Measurements from ENCODE around the gene PRPF40A.

Gene PRPF40A

GRCh38 chr2:152693033-152693432 lies 24.2 kb downstream of the PRPF40A start:
- H3K4me1 ChIP-seq (ENCODE audit: insufficient read depth, poor library complexity, severe bottlenecking), result peaks cover 12% of the 10 kb centered on the region
- H3K27ac ChIP-seq (ENCODE audit: poor library complexity, severe bottlenecking), result no peak overlapping the region
- H3K9me3 ChIP-seq (ENCODE audit: severe bottlenecking), result no peaks in the 10 kb centered on the region
- DNase-seq (ENCODE audit: low spot score) (no peak), ATAC-seq (ENCODE audit: low read depth) (no peak)
- peaks cover 70% of the 10 kb centered on the region for H3K36me3 ChIP-seq (ENCODE audit: low read depth)
- H3K27me3 ChIP-seq (ENCODE audit: insufficient read depth, poor library complexity, severe bottlenecking), result no peaks in the 10 kb centered on the region
- no peak for TF ChIP-seq CTCF (IDR thresholded peaks at IDR 0.05; ENCODE audit: poor library complexity, severe bottlenecking)
- H3K4me3 ChIP-seq (ENCODE audit: severe bottlenecking), result no peak overlapping the region

GRCh38 chr2:152686321-152686720 lies 30.9 kb downstream of the PRPF40A start:
- no peak for ATAC-seq (ENCODE audit: low read depth)
- no peaks in the 10 kb centered on the region for H3K4me1 ChIP-seq (ENCODE audit: insufficient read depth, poor library complexity, severe bottlenecking)
- no peaks in the 10 kb centered on the region for H3K9me3 ChIP-seq (ENCODE audit: severe bottlenecking)
- no peak for DNase-seq (ENCODE audit: low spot score)
- H3K36me3 ChIP-seq (ENCODE audit: low read depth), result peaks cover 66% of the 10 kb centered on the region
- TF ChIP-seq CTCF (IDR thresholded peaks at IDR 0.05; ENCODE audit: poor library complexity, severe bottlenecking), result no peak
- no peaks in the 10 kb centered on the region for H3K27me3 ChIP-seq (ENCODE audit: insufficient read depth, poor library complexity, severe bottlenecking)
- no peak overlapping the region for H3K27ac ChIP-seq (ENCODE audit: poor library complexity, severe bottlenecking)
- H3K4me3 ChIP-seq (ENCODE audit: severe bottlenecking), result no peak overlapping the region

GRCh38 chr2:152683400-152683799 lies 33.9 kb downstream of the PRPF40A start:
- no peaks in the 10 kb centered on the region for H3K27me3 ChIP-seq (ENCODE audit: insufficient read depth, poor library complexity, severe bottlenecking)
- no peaks in the 10 kb centered on the region for H3K9me3 ChIP-seq (ENCODE audit: severe bottlenecking)
- H3K36me3 ChIP-seq (ENCODE audit: low read depth), result peaks cover 72% of the 10 kb centered on the region
- ATAC-seq (ENCODE audit: low read depth) (no peak), DNase-seq (ENCODE audit: low spot score) (no peak)
- TF ChIP-seq CTCF (IDR thresholded peaks at IDR 0.05; ENCODE audit: poor library complexity, severe bottlenecking), result no peak
- H3K4me1 ChIP-seq (ENCODE audit: insufficient read depth, poor library complexity, severe bottlenecking), result no peaks in the 10 kb centered on the region
- H3K4me3 ChIP-seq (ENCODE audit: severe bottlenecking), result no peak overlapping the region
- H3K27ac ChIP-seq (ENCODE audit: poor library complexity, severe bottlenecking), result no peak overlapping the region

GRCh38 chr2:152682663-152683062 lies 34.6 kb downstream of the PRPF40A start:
- TF ChIP-seq CTCF (IDR thresholded peaks at IDR 0.05; ENCODE audit: poor library complexity, severe bottlenecking), result no peak
- Histone ChIP-seq H3K4me3 (ENCODE audit: severe bottlenecking) (no peak overlapping the region), H3K9me3 (ENCODE audit: severe bottlenecking) (no peaks in the 10 kb centered on the region), H3K4me1 (ENCODE audit: insufficient read depth, poor library complexity, severe bottlenecking) (no peaks in the 10 kb centered on the region), H3K27me3 (ENCODE audit: insufficient read depth, poor library complexity, severe bottlenecking) (no peaks in the 10 kb centered on the region), H3K36me3 (ENCODE audit: low read depth) (peaks cover 73% of the 10 kb centered on the region), H3K27ac (ENCODE audit: poor library complexity, severe bottlenecking) (no peak overlapping the region)
- ATAC-seq (ENCODE audit: low read depth) (no peak), DNase-seq (ENCODE audit: low spot score) (no peak)

GRCh38 chr2:152678808-152679207 lies 38.5 kb downstream of the PRPF40A start:
- no peak for DNase-seq (ENCODE audit: low spot score)
- Histone ChIP-seq H3K4me1 (ENCODE audit: insufficient read depth, poor library complexity, severe bottlenecking) (no peaks in the 10 kb centered on the region), H3K27me3 (ENCODE audit: insufficient read depth, poor library complexity, severe bottlenecking) (no peaks in the 10 kb centered on the region), H3K27ac (ENCODE audit: poor library complexity, severe bottlenecking) (no peak overlapping the region), H3K9me3 (ENCODE audit: severe bottlenecking) (no peaks in the 10 kb centered on the region), H3K4me3 (ENCODE audit: severe bottlenecking) (no peak overlapping the region), H3K36me3 (ENCODE audit: low read depth) (peaks cover 88% of the 10 kb centered on the region)
- ATAC-seq (ENCODE audit: low read depth), result no peak
- no peak for TF ChIP-seq CTCF (IDR thresholded peaks at IDR 0.05; ENCODE audit: poor library complexity, severe bottlenecking)
